Colon (tissue), 2 donors: ENCODE data around the gene NKD1.
"Not testable (repeated sequence)": the region's sequence is repeated elsewhere in the genome, so short reads cannot be mapped to it uniquely, and the experiment has no call there.

ENCODE experiments used
- FAIRE-seq: peaks from 2 replicates; lab custom pipeline; 2012; peaks lifted over from hg19 to GRCh38; lab: Jason Lieb, UNC
- donor health status: control.
- donor health status: control.

The NKD1 gene

DNA sequence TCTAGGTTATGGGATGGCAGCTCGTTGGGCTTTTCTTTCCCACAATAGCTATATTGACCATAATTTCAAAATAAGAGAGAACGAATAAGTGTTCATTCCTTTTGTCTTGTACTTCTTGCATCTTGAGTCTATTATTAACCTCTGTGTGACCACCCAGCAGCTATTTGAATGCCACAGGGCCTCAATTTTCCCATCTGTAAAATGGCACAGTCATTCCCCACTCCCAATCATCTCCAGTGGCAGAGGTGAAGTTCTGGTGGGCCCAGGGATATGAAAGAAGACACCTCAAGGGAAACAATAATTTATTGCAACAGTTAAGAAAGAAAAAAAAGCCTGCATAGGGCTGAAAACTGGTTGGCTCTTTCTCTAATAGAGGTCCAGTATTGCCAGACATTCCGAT is 28.6 kb upstream of the NKD1 start:
- FAIRE-seq: no peak

DNA sequence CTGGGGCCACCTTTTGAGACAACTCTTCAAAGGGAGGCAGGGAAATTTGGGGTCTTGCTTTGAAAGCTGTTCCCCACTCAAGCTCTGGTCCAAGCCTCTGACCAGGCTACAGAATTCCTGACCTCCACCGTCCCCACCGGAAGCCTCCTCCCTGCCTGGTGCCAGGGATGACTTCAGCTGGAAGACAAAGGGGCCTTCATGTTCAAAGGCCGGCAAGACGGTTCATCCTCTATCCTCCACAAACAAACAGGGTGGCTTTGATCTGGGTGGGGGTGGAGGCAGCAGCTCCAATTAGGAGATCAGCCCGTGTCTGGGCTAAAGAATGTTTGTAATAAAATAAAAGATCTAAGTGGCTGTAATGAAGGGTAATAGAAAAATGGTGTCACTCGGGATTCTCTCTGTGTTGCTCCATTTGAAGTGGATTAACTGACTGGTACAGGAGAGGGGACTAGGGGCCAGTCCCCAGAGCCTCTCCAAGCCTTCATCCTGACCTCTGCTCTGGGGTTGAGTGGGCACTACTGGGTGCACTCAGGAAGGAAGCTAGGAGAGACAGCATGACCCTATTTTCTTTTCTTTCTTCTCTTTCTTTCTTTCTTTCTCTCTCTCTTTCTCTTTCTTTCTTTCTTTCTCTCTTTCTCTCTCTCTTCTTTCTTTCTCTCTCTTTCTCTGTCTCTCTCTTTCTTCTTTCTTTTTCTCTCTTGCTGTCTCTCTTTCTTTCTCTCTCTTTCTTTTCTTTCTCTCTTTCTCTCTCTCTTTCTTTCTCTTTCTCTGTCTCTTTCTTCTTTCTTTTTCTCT is 27.5 kb upstream of the NKD1 start:
- FAIRE-seq: no peak

DNA sequence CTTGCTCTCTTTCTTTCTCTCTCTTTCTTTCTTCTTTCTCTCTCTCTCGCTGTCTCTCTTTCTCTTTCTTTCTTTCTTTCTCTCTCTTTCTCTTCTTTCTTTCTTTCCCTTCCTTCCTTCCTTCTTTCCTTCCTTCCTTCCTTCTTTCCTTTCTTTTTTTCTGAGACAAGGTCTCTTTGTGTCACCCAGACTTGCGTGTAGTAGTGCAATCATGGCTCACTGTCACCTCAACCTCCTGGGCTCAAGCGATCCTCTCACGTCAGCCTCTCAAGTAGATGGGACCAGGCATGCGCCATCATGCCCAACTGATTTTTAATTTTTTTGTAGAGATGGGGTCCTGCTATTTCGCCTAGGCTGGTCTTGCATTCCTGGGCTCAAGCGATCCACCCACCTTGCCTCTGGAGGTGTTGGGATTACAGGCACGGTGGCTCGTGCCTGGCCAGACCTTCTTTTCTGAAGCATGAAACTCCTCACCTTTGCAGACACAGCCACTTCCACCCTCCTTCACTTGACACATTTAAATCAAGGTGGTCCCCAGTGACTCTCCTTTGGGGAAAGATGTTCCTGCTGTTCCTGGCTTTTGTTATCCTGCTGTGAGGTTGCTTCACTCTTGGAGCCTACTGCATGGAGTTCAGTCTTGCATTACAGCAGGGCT is 26.8 kb upstream of the NKD1 start:
- FAIRE-seq: no peak

DNA sequence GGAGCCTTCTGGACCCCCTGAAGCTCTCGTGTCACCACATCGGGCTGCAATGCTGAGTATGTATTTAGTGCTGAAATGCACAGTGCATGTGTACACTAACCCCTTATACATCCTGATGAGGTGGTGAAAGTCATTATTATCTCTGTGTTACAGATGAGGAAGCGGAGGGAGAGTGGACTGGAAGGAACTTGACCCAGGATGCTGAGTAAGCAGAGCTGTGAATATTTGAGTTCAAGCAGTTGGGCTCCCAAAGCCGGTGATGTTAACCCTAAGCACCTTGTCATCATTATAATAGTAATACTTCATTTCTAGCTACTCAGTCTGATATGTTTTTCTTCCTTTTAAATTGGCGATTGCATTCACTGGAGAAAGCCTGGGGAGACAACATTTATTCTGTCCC is 25.9 kb upstream of the NKD1 start:
- no peak for FAIRE-seq

DNA sequence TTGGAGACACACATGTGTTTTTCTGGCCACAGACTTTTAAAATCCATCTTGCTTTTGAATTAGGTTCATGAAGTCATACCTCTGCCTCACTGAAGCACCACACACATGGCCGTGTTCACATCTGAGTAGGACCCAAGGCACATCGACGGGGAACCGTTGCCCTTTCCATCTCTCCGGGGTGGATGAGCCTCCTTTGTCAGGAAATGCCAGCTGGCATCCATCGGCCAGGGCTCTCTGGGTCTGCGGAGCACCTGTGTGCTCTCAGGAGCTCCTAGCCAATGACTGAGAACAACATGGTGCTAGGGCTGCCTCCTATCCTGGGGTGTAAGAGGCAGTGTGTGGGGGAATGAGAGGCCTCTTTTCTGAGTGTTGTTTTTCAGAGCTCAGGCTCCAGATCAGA is 24.5 kb upstream of the NKD1 start:
- FAIRE-seq: no peak

DNA sequence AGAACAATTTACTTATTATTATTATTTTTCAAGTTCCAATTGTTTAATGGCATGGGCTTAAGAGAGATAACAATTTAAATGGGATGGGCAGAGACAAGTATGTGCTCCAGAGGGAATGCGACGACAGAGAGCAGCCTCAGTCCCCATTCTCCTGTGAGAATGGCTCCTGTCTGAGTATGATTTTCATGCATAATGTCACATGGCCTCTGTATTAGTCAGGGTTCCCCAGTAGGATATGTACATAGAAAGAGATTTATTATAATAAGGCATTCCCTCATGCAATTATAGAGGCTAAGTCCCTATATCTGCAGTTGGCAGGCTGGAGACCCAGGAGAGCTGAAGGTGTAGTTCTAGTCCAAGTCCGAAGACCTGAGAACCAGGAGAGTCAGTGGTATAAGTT is 22.9 kb upstream of the NKD1 start:
- FAIRE-seq: no peak

DNA sequence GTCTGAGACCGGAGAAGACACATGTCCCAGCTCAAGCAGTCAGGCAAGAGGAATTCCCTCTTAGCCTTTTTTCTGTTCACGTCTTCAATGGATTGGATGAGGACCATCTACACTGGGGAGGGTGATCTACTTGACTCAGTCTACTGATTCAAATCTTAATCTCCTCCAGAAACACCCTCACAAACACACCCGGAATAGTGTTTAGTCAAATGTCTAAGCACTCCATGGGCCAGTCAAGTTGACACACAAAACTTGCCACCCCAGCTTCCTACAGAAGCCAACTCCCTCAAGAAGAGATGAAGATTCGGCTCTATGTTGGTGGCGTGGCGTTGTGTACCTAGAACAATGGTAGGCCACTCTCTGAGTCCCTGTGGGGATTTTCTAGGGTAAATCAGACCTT is 22.5 kb upstream of the NKD1 start:
- FAIRE-seq: no peak

DNA sequence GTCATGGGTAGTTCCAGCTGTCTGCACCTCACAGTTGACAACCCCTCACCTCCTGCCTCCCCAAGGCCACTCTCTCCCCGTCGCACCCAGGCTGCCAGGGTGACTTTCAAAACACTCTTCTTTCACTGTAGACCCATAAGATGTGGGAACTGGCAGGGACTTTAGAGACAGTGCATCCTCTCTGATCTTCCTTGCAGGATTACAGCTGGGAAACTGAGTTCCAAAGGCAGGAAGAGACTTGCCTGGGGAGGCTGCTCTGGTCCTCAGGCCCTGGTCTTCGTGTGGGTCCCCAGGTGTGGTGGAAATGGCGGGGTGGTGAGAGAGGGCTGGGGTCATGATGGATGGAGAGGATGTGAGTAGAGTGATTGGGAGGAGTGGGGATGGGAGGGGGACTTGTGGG is 21.9 kb upstream of the NKD1 start:
- FAIRE-seq: no peak

DNA sequence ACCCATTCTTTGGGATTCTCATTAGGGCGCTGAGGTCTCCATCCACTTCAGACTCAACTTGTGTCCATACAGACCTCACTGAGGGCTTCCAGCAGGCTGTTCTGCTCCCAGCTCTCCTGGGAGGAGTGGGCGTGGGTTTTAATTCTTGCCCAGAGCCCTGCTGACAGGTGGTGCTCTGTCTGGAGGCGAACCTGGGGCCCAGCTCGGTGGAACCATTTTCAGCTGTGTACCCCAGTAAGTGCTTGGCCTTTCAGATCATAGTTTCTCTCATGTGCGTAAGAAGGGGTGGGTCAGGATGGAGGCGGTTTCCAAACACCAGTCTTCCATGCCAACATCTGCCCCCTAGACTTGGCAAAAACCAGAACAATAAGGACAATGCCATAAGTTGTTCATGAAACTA is 21.4 kb upstream of the NKD1 start:
- FAIRE-seq: no peak

DNA sequence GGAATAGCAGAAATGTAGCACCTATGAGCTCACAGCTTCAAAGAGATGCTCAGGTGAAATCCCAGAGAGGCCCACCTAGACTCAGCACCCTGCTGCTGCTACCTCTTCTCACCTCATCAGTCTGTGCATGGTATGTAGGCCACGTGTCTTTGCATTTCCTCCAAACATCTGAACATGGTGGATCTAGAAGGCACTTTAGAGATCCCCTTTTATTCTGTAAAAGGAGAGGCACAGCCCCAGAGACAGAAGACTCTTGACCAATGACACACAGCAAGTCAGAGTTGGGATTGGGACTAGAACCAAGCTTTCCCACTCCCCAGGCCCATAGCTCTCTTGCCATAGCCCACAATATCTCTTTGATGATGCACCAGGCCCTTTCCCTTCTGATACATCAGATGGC is 19.4 kb upstream of the NKD1 start:
- no peak for FAIRE-seq

DNA sequence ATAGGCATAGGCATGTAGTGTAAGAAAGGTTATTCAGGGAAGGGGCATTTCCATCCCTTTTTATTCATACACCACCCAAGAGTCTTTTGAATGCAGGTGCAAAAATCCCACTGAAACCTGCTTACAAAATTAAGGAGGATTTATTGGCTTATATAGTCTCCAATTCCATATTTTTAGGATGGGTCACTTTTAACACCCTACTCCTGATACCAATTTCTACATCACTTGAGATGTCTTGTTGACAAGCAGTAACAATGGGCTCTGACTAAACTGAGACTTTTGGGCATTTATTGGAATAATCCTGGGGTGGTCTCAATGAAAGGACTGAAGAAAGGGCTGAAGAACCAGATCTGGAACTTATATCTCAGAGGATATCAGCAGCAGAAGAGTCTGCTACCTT is 18.9 kb upstream of the NKD1 start:
- FAIRE-seq: no peak

DNA sequence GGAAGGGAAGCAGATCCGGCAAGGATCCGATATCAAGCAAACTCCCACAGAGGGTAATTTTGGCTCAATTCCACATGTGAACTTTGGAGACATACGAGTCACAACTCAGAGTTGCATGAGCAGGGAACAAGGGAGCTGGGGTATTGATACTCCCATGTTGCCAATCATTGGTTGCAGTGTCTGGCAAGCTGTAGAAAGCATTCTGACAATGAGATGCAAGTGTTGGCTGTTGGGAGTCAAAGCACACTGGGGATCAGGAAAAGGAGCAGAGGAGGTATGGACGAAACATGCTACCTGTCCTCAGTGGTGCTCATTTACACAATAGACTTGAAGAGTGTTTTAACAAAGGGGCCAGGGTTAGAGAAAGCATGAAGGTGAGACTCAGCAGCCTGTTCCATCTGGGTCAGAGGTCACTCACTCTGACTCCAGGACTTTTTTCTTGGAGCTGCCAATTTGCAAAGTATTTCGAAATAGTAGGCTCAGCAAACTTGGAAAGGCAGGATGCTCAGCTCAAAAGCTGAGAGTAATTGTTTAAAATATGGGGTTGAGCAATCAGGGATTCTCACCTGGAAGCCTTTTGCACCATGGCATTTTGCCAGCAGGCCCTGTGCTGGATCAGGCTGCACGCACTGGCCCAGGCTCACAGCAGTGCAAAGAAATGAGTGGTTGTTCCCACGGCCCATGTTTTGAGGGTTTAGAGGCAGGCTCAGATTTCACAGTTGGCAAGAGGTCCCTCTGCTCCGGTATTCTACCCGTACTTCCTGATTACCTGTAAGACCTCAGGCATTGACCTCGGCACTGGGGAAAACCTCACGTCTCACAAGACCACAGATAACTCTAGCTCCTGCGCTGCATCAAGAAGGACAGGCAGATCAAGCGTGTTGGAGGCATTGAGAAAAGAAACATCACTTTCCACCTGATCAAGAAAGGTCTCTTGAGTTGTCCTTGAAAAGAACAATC is 17.6 kb upstream of the NKD1 start:
- no peak for FAIRE-seq

DNA sequence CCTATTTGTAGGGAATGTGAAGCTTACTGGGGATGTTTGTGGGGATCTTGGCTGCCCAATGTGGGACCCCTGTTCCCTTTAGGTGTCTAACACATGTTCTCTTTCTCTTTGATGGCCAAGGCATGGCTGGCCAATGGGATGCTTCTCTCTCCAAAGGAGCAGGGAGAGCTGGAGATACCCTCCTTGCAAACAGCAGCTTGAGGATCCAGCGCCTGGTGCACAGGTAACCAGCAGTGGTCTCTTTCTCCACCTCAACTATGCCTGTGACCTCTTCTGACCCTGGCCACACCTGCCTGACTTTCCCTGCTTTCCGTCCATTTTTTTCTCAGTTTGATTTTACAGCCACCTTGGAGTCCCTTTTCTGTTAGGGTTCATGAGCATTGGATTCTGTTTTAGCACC is 16.8 kb upstream of the NKD1 start:
- FAIRE-seq: no peak

DNA sequence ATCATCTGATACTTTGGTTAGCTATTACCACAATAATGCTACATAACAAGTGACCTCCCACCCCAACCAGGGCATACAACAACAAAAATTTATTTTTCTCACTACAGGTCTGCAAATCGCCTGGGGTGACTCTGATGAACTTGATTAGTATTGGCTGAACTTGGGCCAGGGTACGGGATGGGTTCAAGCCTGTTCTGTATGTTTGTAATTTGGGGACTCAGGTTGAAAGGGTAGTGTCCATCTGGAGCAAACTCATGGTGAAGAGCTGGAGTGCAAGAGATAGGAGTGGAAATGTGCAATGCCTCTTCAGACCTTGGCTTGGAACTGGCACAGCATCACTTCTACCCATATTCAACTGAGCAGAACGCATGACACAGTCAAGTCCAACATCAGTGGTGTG is 16.3 kb upstream of the NKD1 start:
- FAIRE-seq: no peak

DNA sequence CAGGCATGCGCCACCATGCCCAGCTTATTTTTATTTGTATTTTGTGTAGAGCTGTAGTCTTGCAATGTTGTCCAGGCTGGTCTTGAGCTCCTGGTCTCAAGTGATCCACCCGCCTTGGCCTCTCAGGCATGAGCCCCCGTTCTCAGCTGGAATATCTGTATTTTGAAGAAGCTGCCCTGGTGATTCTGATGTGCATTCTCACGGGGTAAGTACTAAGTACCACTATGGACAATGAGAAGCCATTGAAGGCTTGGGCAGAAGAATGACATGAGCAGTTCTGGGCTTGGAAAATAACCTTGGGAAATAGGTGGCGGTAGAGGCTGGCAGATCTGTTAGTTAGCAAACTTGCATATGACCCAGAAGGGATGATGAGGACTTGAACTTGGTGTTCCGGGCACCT is 15.6 kb upstream of the NKD1 start:
- FAIRE-seq: no peak

DNA sequence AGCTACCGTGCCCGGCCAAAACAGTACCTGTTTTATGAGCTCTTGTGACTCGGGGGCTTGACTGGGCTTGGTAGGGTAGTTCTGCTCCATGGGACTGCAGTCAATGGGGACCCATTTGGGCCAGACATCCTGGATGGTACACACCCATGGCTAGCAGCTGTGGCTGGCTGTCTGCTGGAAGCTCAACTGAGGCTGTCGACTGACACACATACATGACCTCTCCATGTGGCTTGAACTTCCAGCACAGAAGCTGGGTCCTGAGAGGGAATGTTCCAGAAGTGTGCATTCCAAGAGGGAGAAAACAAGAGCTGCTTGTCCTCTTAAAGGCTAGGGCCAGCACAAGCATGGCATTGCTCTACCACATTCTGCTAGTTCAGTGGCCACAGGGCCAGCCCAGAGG is 14.9 kb upstream of the NKD1 start:
- FAIRE-seq: no peak

DNA sequence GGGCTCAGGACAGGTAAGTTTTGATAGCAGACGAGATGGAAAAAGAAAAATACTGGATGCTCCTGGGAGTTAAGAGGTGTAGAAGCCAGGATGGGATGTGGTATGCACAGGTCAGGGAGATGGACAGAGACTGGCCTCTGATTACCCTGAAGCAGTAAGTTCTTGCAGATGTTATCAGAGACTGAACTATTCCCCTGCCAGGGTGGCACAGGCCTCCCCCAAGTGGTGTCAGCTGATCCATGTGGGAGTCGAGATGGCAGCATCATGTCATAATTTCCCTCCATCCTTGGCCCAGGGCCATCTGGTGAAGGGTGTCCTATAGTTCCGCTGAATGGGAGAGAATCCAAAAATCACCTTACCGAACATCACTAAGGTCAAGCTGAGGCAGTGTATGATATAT is 14.1 kb upstream of the NKD1 start:
- no peak for FAIRE-seq

DNA sequence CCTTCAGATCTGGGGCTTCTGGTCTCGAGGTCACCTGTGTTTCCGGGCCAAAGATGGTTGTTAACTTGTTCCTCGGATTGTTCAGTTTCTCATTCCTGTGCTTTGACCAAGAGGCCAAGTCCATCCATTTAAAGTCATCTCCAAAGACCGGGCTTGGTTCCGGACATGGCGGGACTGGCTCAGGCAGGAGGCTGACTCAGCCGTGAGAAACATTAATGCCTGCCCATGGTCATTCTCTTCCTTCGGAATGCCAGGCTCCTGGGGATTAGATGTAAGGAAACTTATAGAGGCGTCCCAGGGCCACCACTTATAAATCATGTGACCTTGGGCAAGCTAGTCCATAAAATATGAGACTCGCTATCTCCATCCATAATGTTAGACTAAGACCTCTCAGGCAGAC is 13.6 kb upstream of the NKD1 start:
- FAIRE-seq: no peak

DNA sequence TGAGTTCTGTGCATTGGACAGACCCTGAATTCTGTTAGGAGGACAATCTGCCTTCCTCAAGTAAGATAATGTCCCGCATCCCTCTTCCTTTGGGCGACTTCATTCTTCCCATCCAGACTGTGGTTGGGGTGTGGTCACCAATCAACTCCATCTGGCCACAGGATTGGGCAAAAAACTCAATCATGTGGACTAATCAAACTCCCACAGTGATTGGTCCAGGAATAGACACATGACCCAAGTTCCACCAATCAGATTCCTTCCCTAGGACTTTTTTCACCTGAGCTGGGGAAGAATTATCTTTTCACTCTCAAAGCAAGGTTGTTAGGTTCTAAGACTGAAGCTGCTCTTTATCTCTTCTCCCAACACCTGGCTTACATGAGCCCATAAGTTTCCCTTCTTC is 13.2 kb upstream of the NKD1 start:
- FAIRE-seq: no peak

DNA sequence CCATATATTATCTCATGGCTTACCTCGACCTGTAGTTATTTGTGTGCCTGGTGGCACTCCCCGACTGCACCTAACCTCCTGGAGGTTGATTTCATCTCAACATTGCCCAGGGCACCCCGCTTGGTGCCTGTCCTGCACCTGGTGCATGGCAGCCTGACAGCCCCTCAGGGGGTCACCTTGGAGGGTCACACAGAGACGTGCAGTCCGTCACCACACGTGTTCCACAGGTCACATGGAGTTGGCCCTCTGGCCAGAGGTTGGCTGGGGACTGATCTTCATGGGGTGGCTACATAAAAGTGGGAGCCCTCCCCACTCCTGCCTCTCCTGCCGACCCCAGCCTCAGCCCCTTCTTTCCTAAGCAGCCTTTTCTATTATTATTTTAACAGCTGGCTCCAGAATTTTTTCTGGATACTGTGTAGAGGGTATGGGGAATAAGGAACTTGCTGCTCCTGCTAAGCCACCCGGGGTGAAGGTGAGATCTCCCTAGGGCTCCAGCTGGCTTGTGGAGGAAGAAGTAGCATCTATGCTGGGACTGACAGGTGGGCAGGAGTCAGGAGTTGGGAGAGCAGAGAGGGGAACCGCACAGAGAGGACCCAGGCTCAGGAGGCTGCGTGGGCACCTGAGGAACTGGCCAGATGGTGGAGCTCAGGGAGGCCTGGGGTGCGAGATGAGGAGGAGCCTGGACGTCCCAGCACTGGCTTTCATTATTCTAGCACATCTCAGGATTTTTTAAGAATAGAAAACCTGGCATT is 12.5 kb upstream of the NKD1 start:
- FAIRE-seq: no peak

DNA sequence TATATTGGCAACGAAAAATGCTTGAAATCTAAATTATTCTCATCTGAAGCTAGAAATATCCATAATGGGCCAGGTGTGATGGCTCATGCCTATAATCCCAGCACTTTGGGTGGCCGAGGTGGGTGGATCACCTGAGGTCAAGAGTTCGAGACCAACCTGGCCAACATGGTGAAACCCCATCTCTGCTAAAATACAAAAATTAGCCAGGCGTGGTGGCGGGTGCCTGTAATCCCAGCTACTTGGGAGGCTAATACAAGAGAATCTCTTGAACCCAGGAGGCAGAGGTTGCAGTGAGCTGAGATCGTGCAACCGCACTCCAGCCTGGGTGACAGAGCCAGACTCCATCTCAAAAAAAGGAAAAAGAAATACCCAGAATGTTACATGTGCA is 11.9 kb upstream of the NKD1 start:
- FAIRE-seq: not testable (repeated sequence)

DNA sequence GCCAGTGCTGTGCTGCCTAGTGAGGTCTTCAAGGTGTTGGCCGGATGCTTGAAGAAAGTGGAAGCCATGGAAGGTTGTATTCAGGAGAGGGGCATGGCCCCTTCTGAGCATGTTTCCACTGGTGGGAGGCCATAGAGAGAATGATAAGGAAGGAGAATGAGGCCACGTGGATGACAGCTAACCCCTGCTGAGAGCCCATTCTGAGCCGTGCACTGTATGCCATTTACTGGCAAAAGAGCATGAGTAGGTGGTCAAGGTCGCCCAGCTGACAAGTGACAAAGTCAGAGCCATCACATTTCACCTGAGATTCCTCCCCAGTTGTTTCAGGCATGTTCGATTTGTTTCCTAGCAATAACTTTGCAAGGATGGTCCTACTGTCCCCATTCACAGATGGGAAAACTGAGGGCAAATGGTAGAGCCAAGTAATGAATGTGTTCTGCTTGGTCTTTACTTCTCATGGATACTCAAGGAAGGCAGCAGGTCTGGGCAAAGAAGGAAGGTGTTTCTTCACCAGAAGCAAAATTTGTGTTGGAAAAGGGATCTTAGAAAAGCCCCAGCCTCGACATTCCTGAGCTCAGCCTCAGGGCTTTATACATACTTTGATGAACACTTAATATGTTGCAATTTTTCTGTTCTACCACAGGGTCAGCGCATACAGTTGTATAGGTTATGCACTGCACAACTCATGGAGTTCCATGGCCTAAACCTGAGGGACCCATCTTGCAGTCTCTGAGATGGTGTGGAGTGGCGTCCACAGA is 10.5 kb upstream of the NKD1 start:
- no peak for FAIRE-seq
